ENCODE results near the gene SCFD2. TPM values are rescaled to one million over a fixed set of nuclear protein-coding genes. Genes with fewer than 3 reads are reported as not detected.

SCFD2 gene
- total and polyA plus RNA-seq, 4 donors, result 5.2 to 28.7 (median 16.4) TPM

- TF ChIP-seq, protein P1, sequence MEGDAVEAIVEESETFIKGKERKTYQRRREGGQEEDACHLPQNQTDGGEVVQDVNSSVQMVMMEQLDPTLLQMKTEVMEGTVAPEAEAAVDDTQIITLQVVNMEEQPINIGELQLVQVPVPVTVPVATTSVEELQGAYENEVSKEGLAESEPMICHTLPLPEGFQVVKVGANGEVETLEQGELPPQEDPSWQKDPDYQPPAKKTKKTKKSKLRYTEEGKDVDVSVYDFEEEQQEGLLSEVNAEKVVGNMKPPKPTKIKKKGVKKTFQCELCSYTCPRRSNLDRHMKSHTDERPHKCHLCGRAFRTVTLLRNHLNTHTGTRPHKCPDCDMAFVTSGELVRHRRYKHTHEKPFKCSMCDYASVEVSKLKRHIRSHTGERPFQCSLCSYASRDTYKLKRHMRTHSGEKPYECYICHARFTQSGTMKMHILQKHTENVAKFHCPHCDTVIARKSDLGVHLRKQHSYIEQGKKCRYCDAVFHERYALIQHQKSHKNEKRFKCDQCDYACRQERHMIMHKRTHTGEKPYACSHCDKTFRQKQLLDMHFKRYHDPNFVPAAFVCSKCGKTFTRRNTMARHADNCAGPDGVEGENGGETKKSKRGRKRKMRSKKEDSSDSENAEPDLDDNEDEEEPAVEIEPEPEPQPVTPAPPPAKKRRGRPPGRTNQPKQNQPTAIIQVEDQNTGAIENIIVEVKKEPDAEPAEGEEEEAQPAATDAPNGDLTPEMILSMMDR (IDR thresholded peaks at IDR 0.05; ENCODE audit: control extremely low read depth, extremely low read depth), result no peak
- no peak for DNase-seq
Measured at GRCh38 chr4:52976523-52977230, 389.2 kb downstream of the SCFD2 start.

GRCh38 chr4:52968691-52969090 lies 397.2 kb downstream of the SCFD2 start:
- Histone ChIP-seq H3K9ac (ENCODE audit: insufficient read depth in 1 of 2, low read length in 2 of 2) (no peak overlapping the region), H3K4me1 (ENCODE audit: control insufficient read depth in 5 of 5, insufficient read depth in 5 of 5, low read length in 5 of 5) (peaks cover 0 to 6% (median 4%) of the 10 kb centered on the region in 5 donors), H3K4me3 (no peak overlapping the region), H3K27me3 (ENCODE audit: control insufficient read depth in 3 of 3, insufficient read depth in 3 of 3, low read length in 2 of 3) (no peaks in the 10 kb centered on the region), H3K36me3 (ENCODE audit: control insufficient read depth in 4 of 4, insufficient read depth in 4 of 4, low read length in 4 of 4) (no peaks in the 10 kb centered on the region), H3K27ac (ENCODE audit: low read depth in 1 of 2, low read length in 1 of 2) (no peak overlapping the region), H3K9me3 (ENCODE audit: control insufficient read depth in 4 of 4, insufficient read depth in 3 of 4, low read length in 3 of 4) (peaks cover 0 to 2% (median 0%) of the 10 kb centered on the region in 4 donors)
- TF ChIP-seq, protein P1 (IDR thresholded peaks at IDR 0.05; ENCODE audit: control extremely low read depth, extremely low read depth), result no peak
- 96 to 98% methylated on average over 3 of the region's 3 CpGs for WGBS, 2 donors
- DNase-seq (no peak), ATAC-seq (ENCODE audit: insufficient read depth, low FRiP score) (no peak)

More at GRCh38 chr4:52976523-52977230, 389.2 kb downstream of the SCFD2 start:
- Histone ChIP-seq H3K27ac (ENCODE audit: low read depth in 1 of 2, low read length in 1 of 2) (no peak overlapping the region), H3K27me3 (ENCODE audit: control insufficient read depth in 3 of 3, insufficient read depth in 3 of 3, low read length in 2 of 3) (no peaks in the 10 kb centered on the region), H3K36me3 (ENCODE audit: control insufficient read depth in 4 of 4, insufficient read depth in 4 of 4, low read length in 4 of 4) (no peaks in the 10 kb centered on the region), H3K9me3 (ENCODE audit: control insufficient read depth in 4 of 4, insufficient read depth in 3 of 4, low read length in 3 of 4) (no peaks in the 10 kb centered on the region), H3K4me1 (ENCODE audit: control insufficient read depth in 5 of 5, insufficient read depth in 5 of 5, low read length in 5 of 5) (no peaks in the 10 kb centered on the region), H3K4me3 (no peak overlapping the region), H3K9ac (ENCODE audit: insufficient read depth in 1 of 2, low read length in 2 of 2) (no peak overlapping the region)
- WGBS, 2 donors, result 85 to 91% methylated on average over 4 of the region's 4 CpGs
- ATAC-seq (ENCODE audit: insufficient read depth, low FRiP score), result no peak

DNA sequence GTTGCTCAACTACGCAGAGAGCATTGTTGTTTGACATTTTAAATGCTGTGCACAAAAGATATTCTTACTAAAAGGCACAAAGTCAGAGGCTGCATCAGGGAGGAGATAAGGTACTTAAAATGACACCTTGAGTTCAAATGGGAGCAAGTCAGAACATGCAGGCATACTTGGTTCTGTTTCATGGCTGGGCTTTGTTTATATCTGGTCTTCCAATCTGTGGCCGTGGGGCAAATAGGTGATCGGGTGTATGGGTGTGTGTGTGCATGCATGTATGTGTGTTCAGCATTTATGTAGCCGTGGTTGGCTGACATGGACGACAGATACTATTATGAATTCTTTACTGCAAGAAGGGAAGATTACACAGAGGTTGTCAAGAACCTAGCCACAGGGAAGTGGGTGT lies 397.6 kb downstream of the SCFD2 start:
- WGBS, 2 donors, result 96 to 97% methylated on average over 5 of the region's 5 CpGs
- H3K9me3 ChIP-seq (ENCODE audit: control insufficient read depth in 4 of 4, insufficient read depth in 3 of 4, low read length in 3 of 4), result peaks cover 0 to 2% (median 0%) of the 10 kb centered on the region in 4 donors
- H3K4me1 ChIP-seq (ENCODE audit: control insufficient read depth in 5 of 5, insufficient read depth in 5 of 5, low read length in 5 of 5), result peaks cover 0 to 7% (median 5%) of the 10 kb centered on the region in 5 donors
- TF ChIP-seq, protein P1 (IDR thresholded peaks at IDR 0.05; ENCODE audit: control extremely low read depth, extremely low read depth), result no peak
- H3K27me3 ChIP-seq (ENCODE audit: control insufficient read depth in 3 of 3, insufficient read depth in 3 of 3, low read length in 2 of 3), result no peaks in the 10 kb centered on the region
- H3K27ac ChIP-seq (ENCODE audit: low read depth in 1 of 2, low read length in 1 of 2), result no peak overlapping the region
- H3K9ac ChIP-seq (ENCODE audit: insufficient read depth in 1 of 2, low read length in 2 of 2), result no peak overlapping the region
- H3K36me3 ChIP-seq (ENCODE audit: control insufficient read depth in 4 of 4, insufficient read depth in 4 of 4, low read length in 4 of 4), result no peaks in the 10 kb centered on the region
- no peak overlapping the region for H3K4me3 ChIP-seq
- no peak for ATAC-seq (ENCODE audit: insufficient read depth, low FRiP score)
- DNase-seq, result no peak

Measured in lung (tissue), 12 donors.